H1 (cell line): ENCODE results near the gene DGKK. TPM values are rescaled to one million over a fixed set of nuclear protein-coding genes. Genes with fewer than 3 reads are reported as not detected.

Source experiments
- CTCF ChIA-PET: fragments of 300-600 bp; sonication (Branson Sonifier 250); formaldehyde crosslinking; loops from one replicate; lab custom pipeline; 2021; ENCODE audit not compliant: partially characterized antibody; lab: Charles Lee
- POLR2A ChIA-PET: fragments of 300-600 bp; sonication (Branson Sonifier 250); formaldehyde crosslinking; loops from one replicate; lab custom pipeline; 2021; ENCODE audit warnings: inconsistent platforms; ENCODE audit not compliant: partially characterized antibody; lab: Charles Lee
- DNase-seq, 2 experiments: peaks; one replicate each; pipeline versions ENCODE4 v3.0.0 to v3.0.0-alpha.2; 2010 to 2022; ENCODE audit warnings: low spot score in 2 of 2, low read depth in 1 of 2, mixed read lengths in 1 of 2
- FAIRE-seq: peaks from 2 replicates; lab custom pipeline; 2011; peaks lifted over from hg19 to GRCh38; lab: Jason Lieb, UNC
- H2AFZ ChIP-seq: 2 replicates; pipeline ENCODE4 v1.8.1; 2012; ENCODE audit warnings: low read length, inconsistent platforms
- H2AK5ac ChIP-seq: 2 replicates; pipeline ENCODE4 v1.6.1; 2013; ENCODE audit warnings: low read depth, low read length
- H2BK120ac ChIP-seq: replicated peaks from 2 replicates; pipeline ENCODE3; 2013; ENCODE audit warnings: low read depth, low read length, inconsistent platforms
- H2BK12ac ChIP-seq: 2 replicates; pipeline ENCODE4 v1.6.1; 2013; ENCODE audit warnings: low read depth, low read length
- H2BK15ac ChIP-seq: 2 replicates; pipeline ENCODE4 v1.6.1; 2013; ENCODE audit warnings: low read length
- H2BK20ac ChIP-seq: 2 replicates; pipeline ENCODE4 v1.6.1; 2013; ENCODE audit warnings: low read length
- H2BK5ac ChIP-seq: 2 replicates; pipeline ENCODE4 v1.6.1; 2013; ENCODE audit warnings: low read depth, low read length
- H3K14ac ChIP-seq: 2 replicates; pipeline ENCODE4 v1.6.1; 2013; ENCODE audit warnings: inconsistent platforms; ENCODE audit not compliant: insufficient read length
- H3K18ac ChIP-seq: 2 replicates; pipeline ENCODE4 v1.6.1; 2013; ENCODE audit warnings: low read length; ENCODE audit errors: extremely low read depth
- H3K23ac ChIP-seq: 2 replicates; pipeline ENCODE4 v1.6.1; 2013; ENCODE audit warnings: inconsistent platforms; ENCODE audit not compliant: insufficient read length
- H3K23me2 ChIP-seq: 2 replicates; pipeline ENCODE4 v1.6.1; 2013; ENCODE audit warnings: low read depth, low read length
- H3K27ac ChIP-seq: 2 replicates; pipeline ENCODE4 v1.6.1; 2011; ENCODE audit warnings: low read depth, low read length, inconsistent platforms
- H3K27me3 ChIP-seq, 4 experiments: replicated peaks in 1 of 4; 1 replicate in 1 of 4; 2 replicates in 3 of 4; pipeline versions ENCODE4 v1.6.1 to v1.8.1; 2011 to 2013; ENCODE audit warnings: low read length in 3 of 4, mild to moderate bottlenecking in 3 of 4, inconsistent platforms in 2 of 4, mixed read lengths in 2 of 4, moderate library complexity in 1 of 4; ENCODE audit not compliant: control insufficient read depth in 3 of 4, insufficient read depth in 3 of 4; ENCODE audit errors: extremely low read depth in 1 of 4
- H3K36me3 ChIP-seq, 4 experiments: 2 replicates each; pipeline versions ENCODE4 v1.6.1 to v1.8.1; 2011 to 2013; ENCODE audit warnings: mild to moderate bottlenecking in 4 of 4, low read length in 3 of 4, moderate library complexity in 2 of 4, control low read depth in 1 of 4, inconsistent platforms in 1 of 4; ENCODE audit not compliant: insufficient read depth in 4 of 4, control insufficient read depth in 2 of 4
- H3K4ac ChIP-seq: replicated peaks from 2 replicates; pipeline ENCODE3; 2013; ENCODE audit warnings: low read length, low read depth, mixed read lengths, inconsistent platforms; ENCODE audit not compliant: insufficient read length
- H3K4me1 ChIP-seq, 4 experiments: replicated peaks in 1 of 4; 1 replicate in 1 of 4; 2 replicates in 3 of 4; pipeline versions ENCODE4 v1.6.1 to v1.8.1; 2011 to 2013; ENCODE audit warnings: low read length in 3 of 4, inconsistent platforms in 2 of 4, mixed read lengths in 1 of 4; ENCODE audit not compliant: insufficient read depth in 4 of 4, control insufficient read depth in 3 of 4
- H3K4me2 ChIP-seq, 2 experiments: 2 replicates each; pipeline versions ENCODE4 v1.6.1 to v1.8.1; 2011 to 2013; ENCODE audit warnings: low read depth in 2 of 2, low read length in 2 of 2, control low read depth in 1 of 2, inconsistent platforms in 1 of 2, mild to moderate bottlenecking in 1 of 2; ENCODE audit not compliant: insufficient read depth in 1 of 2
- H3K4me3 ChIP-seq, 4 experiments: fragments of 200-600, 300-600 bp in 1 of 4; sonication (generic), shearing (Covaris generic), sonication (Bioruptor Twin) in 1 of 4; 2 replicates each; pipeline versions ENCODE4 v1.5.1 to v1.8.1; 2011 to 2016; ENCODE audit warnings: low read length in 4 of 4, low read depth in 3 of 4, control low read depth in 2 of 4, inconsistent platforms in 2 of 4, mild to moderate bottlenecking in 2 of 4, mixed read lengths in 1 of 4, moderate library complexity in 1 of 4; ENCODE audit not compliant: insufficient read depth in 2 of 4; ENCODE audit errors: extremely low read depth in 1 of 4
- H3K56ac ChIP-seq: replicated peaks from 2 replicates; pipeline ENCODE3; 2013; ENCODE audit warnings: low read depth, mild to moderate bottlenecking, mixed read lengths, low read length, inconsistent platforms; ENCODE audit not compliant: insufficient read length
- H3K79me1 ChIP-seq: 2 replicates; pipeline ENCODE4 v1.6.1; 2013; ENCODE audit warnings: low read depth, low read length, control low read depth
- H3K79me2 ChIP-seq, 2 experiments: 2 replicates each; pipeline versions ENCODE4 v1.6.1 to v1.8.1; 2012 to 2013; ENCODE audit warnings: low read length in 2 of 2, mild to moderate bottlenecking in 2 of 2, inconsistent platforms in 1 of 2; ENCODE audit not compliant: insufficient read depth in 2 of 2, control insufficient read depth in 1 of 2
- H3K9ac ChIP-seq, 4 experiments: replicated peaks in 1 of 4; 1 replicate in 1 of 4; 2 replicates in 3 of 4; pipeline versions ENCODE4 v1.6.1 to v1.8.1; 2011 to 2013; ENCODE audit warnings: low read depth in 3 of 4, low read length in 3 of 4, control low read depth in 2 of 4, mild to moderate bottlenecking in 2 of 4, moderate library complexity in 2 of 4, inconsistent platforms in 1 of 4; ENCODE audit errors: extremely low read depth in 1 of 4
- H3K9me3 ChIP-seq, 2 experiments: 2 replicates each; pipeline versions ENCODE4 v1.6.1 to v1.8.1; 2012 to 2013; ENCODE audit warnings: mild to moderate bottlenecking in 2 of 2, moderate library complexity in 2 of 2, control low read depth in 1 of 2, inconsistent platforms in 1 of 2, low read depth in 1 of 2, low read length in 1 of 2, mixed read lengths in 1 of 2; ENCODE audit not compliant: insufficient read depth in 2 of 2
- H4K20me1 ChIP-seq, 2 experiments: replicated peaks in 1 of 2; 2 replicates each; pipeline versions ENCODE3 to v1.8.1; 2011 to 2013; ENCODE audit warnings: inconsistent platforms in 2 of 2, low read length in 2 of 2, mild to moderate bottlenecking in 1 of 2; ENCODE audit not compliant: insufficient read depth in 2 of 2, control insufficient read depth in 1 of 2
- H4K5ac ChIP-seq: 2 replicates; pipeline ENCODE4 v1.6.1; 2013; ENCODE audit warnings: low read length, low read depth, mixed read lengths, inconsistent platforms; ENCODE audit not compliant: insufficient read length
- H4K8ac ChIP-seq: 2 replicates; pipeline ENCODE4 v1.8.0; 2013; ENCODE audit warnings: mild to moderate bottlenecking, moderate library complexity, low read length, inconsistent platforms; ENCODE audit not compliant: insufficient read depth; ENCODE audit errors: extremely low read depth
- H4K91ac ChIP-seq: replicated peaks from 2 replicates; pipeline ENCODE3; 2013; ENCODE audit warnings: low read length, mixed read lengths, inconsistent platforms; ENCODE audit not compliant: insufficient read length
- ASH2L ChIP-seq: fragments of 200-600, 300-600 bp; sonication (generic); IDR thresholded peaks from one replicate; pipeline ENCODE4 v1.7.1; 2017; ENCODE audit warnings: low read length
- GABPA ChIP-seq: IDR thresholded peaks from 2 replicates; pipeline ENCODE4 v1.6.1; 2011; ENCODE audit warnings: mild to moderate bottlenecking, low read length, moderate library complexity, borderline replicate concordance; ENCODE audit not compliant: insufficient read depth
- HDAC6 ChIP-seq: IDR thresholded peaks from one replicate; pipeline ENCODE4 v1.7.1; 2012; ENCODE audit warnings: low read depth, mild to moderate bottlenecking, inconsistent platforms, low read length, moderate library complexity
- PHF8 ChIP-seq: fragments of 200-600 bp; sonication (generic); conservative IDR thresholded peaks from 2 replicates; pipeline ENCODE4 v1.7.1; 2012; ENCODE audit warnings: low read depth, mild to moderate bottlenecking, inconsistent platforms, low read length, moderate library complexity
- RAD21 ChIP-seq, 2 experiments: IDR thresholded peaks in 1 of 2; conservative IDR thresholded peaks in 1 of 2; 2 replicates each; pipeline ENCODE4 v1.6.1; 2011; ENCODE audit warnings: low read depth in 2 of 2, low read length in 2 of 2, improper control_type of control experiment in 1 of 2, inconsistent platforms in 1 of 2, mild to moderate bottlenecking in 1 of 2, moderate library complexity in 1 of 2
- SP2 ChIP-seq: IDR thresholded peaks from 2 replicates; pipeline ENCODE4 v1.6.1; 2012; ENCODE audit warnings: mild to moderate bottlenecking, low read length, inconsistent platforms
- TAF1 ChIP-seq: IDR thresholded peaks from 2 replicates; pipeline ENCODE4 v1.6.1; 2011; ENCODE audit warnings: mild to moderate bottlenecking, low read depth, low read length
- TBP ChIP-seq: IDR thresholded peaks from 2 replicates; pipeline ENCODE4 v1.6.1; 2011; ENCODE audit warnings: low read depth, low read length, improper control_type of control experiment
- WGBS, 2 experiments: shearing (Covaris generic) in 1 of 2; methylation state at CpG; one replicate each; pipeline versions ENCODE4 v1.1.6 to v1.1.7; 2013 to 2015; ENCODE audit warnings: low lambda C conversion rate in 2 of 2, mixed read lengths in 2 of 2, inconsistent platforms in 1 of 2, low coverage in 1 of 2, missing lambda C conversion rate in 1 of 2; ENCODE audit not compliant: insufficient replicate concordance in 2 of 2, insufficient coverage in 1 of 2, insufficient read length in 1 of 2; ENCODE audit errors: extremely low coverage in 1 of 2, missing lambda C conversion rate in 1 of 2; 5-methylcytosine and 5-hydroxymethylcytosine counted together
- polyA plus RNA-seq, 7 experiments: library from polyadenylated mRNA; depleted of rRNA in 3 of 7; stranded (reverse) in 5 of 7; unstranded in 2 of 7; fragments of >200 nt in 5 of 7; fragments of 200-250 nt in 2 of 7; gene quantifications; 1 replicate in 5 of 7; 2 replicates in 1 of 7; 4 replicates in 1 of 7; pipeline versions ENCODE4 v1.2.1 to v1.2.3, GENCODE V29; 2011 to 2013; ENCODE audit warnings: missing spikeins in 2 of 7, mixed read lengths in 2 of 7
- total RNA-seq: library from RNA; stranded (reverse); fragmentation: NEBNext Ultra II Directional; extraction: Animal tissue kit (Norgen Biotek cat#: 25700); gene quantifications from 2 replicates; pipeline ENCODE4 v1.2.1, GENCODE V29; 2021
- TF ChIP-seq, protein P1 (sequence below), 3 experiments: IDR thresholded peaks; 1 replicate in 2 of 3; 2 replicates in 1 of 3; pipeline versions ENCODE4 v1.5.1 to v1.6.1; 2011; ENCODE audit warnings: low read length in 3 of 3, mild to moderate bottlenecking in 3 of 3, inconsistent platforms in 2 of 3, low read depth in 1 of 3, moderate library complexity in 1 of 3; ENCODE audit not compliant: insufficient read depth in 1 of 3; ENCODE audit errors: control extremely low read depth in 1 of 3

The DGKK gene
- total and polyA plus RNA-seq, 2 of the 8 experiments (the other 6 are each of a cell fraction or from before 2014, with no cell fraction given) = 4.9 to 19.2 TPM

DNA sequence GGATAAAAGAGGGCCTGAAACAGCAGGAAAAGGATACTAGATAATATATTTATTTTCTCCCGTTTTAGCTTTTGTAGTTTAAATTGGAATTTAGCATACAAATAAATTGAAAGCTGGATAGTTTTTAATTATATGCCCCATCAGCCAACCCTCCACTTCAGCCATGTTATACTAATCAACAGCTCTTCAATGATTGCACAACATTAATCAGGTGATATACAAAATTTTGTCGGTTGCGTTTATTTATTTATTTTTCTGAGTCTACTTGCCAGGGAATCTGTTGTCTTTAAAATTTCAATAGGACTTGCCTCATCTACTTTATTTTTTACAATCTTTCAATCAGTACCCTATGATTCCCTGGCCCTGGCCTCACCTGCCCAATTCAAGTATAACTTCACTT, 12.1 kb downstream of the DGKK start:
- no peak overlapping the region for H2BK5ac ChIP-seq
- no peak overlapping the region for H2BK20ac ChIP-seq
- H3K56ac ChIP-seq = no peak overlapping the region
- no peak overlapping the region for H3K4ac ChIP-seq
- H4K8ac ChIP-seq = no peak overlapping the region
- H2AFZ ChIP-seq = no peak overlapping the region
- no peaks in the 10 kb centered on the region for H3K79me2 ChIP-seq
- no peak overlapping the region for H3K4me3 ChIP-seq
- TF ChIP-seq, protein P1, sequence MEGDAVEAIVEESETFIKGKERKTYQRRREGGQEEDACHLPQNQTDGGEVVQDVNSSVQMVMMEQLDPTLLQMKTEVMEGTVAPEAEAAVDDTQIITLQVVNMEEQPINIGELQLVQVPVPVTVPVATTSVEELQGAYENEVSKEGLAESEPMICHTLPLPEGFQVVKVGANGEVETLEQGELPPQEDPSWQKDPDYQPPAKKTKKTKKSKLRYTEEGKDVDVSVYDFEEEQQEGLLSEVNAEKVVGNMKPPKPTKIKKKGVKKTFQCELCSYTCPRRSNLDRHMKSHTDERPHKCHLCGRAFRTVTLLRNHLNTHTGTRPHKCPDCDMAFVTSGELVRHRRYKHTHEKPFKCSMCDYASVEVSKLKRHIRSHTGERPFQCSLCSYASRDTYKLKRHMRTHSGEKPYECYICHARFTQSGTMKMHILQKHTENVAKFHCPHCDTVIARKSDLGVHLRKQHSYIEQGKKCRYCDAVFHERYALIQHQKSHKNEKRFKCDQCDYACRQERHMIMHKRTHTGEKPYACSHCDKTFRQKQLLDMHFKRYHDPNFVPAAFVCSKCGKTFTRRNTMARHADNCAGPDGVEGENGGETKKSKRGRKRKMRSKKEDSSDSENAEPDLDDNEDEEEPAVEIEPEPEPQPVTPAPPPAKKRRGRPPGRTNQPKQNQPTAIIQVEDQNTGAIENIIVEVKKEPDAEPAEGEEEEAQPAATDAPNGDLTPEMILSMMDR (IDR thresholded peaks at IDR 0.05; ENCODE audit: control extremely low read depth in 1 of 3, insufficient read depth in 1 of 3, low read depth in 1 of 3, low read length in 3 of 3) = no peak
- TF ChIP-seq PHF8 (no peak), TBP (no peak), ASH2L (no peak), RAD21 (IDR thresholded peaks at IDR 0.05 in 1 of 2, conservative IDR thresholded peaks at IDR 0.05 in 1 of 2; ENCODE audit: low read depth in 2 of 2, low read length in 2 of 2) (no peak), GABPA (no peak), HDAC6 (no peak), SP2 (no peak), TAF1 (no peak)
- H2BK15ac ChIP-seq = no peak overlapping the region
- H3K27ac ChIP-seq = no peak overlapping the region
- no peak overlapping the region for H3K18ac ChIP-seq
- H3K9ac ChIP-seq = no peak overlapping the region
- no peak overlapping the region for H3K23ac ChIP-seq
- H3K9me3 ChIP-seq = no peaks in the 10 kb centered on the region
- no peak for FAIRE-seq
- no peak overlapping the region for H3K14ac ChIP-seq
- no peaks in the 10 kb centered on the region for H3K27me3 ChIP-seq
- no peaks in the 10 kb centered on the region for H3K79me1 ChIP-seq
- H3K23me2 ChIP-seq = no peaks in the 10 kb centered on the region
- H3K4me1 ChIP-seq = peaks cover 0 to 20% (median 2%) of the 10 kb centered on the region in 4 experiments; a peak in 2 of 7 replicates
- CTCF ChIA-PET = interaction anchor here (0.6 to 2.7 kb wide), 2 partner anchors 9 to 11 kb away, joined by 3 to 16 read pairs; no protein-coding TSS in a partner anchor
- H3K4me2 ChIP-seq = no peak overlapping the region
- no peak for DNase-seq
- no peaks in the 10 kb centered on the region for H4K20me1 ChIP-seq
- WGBS, 2 experiments = 79% methylated on average over 3 of the region's 3 CpGs; no CpG with 5 or more reads in 1 of the 2 experiments
- H2BK120ac ChIP-seq = no peak overlapping the region
- POLR2A ChIA-PET = interaction anchor here (1.3 to 1.4 kb wide), 2 partner anchors 25 to 1879 kb away, joined by 3 read pairs; no protein-coding TSS in a partner anchor
- H4K91ac ChIP-seq = no peak overlapping the region
- no peak overlapping the region for H2AK5ac ChIP-seq
- no peak overlapping the region for H2BK12ac ChIP-seq
- H3K36me3 ChIP-seq = no peaks in the 10 kb centered on the region
- no peak overlapping the region for H4K5ac ChIP-seq
